Measurements from ENCODE around the gene ABCC12.

Gene ABCC12

DNA sequence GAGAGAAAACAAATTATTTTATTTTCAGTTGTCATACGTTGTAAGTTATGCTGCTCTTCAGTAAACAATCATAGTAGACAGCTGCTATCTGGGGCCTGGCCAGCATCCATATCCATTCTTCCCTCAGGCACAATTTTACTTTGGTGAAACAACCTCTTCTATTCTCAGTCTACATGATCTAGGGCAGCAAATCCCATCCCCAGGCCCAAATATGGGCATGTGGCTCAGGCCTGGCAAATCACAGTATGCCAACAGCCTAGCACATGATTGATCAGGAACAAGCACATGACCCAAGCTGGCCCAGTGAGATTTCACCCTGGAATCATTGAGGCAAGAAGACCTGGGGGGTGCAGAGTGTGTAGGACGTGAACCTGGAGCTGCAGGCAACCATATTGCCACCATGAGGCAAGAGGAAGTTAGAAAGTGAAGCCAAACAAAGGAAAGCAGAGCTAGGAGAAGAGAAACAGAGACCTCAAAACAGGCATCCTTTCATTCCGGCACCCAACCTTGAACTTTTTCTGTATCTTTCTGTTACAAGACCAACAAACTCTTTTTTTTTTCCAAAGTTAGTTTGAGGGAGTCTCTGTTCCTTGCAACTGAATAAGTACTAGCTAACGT, 10.3 kb upstream of the ABCC12 start:
- Histone ChIP-seq H3K9me3 (ENCODE audit: control insufficient read depth, low read length) (no peaks in the 10 kb centered on the region), H3K27ac (ENCODE audit: low read depth, low read length, severe bottlenecking) (no peak overlapping the region), H3K4me1 (ENCODE audit: control insufficient read depth, insufficient read depth, low read length, poor library complexity, severe bottlenecking) (peaks cover 12% of the 10 kb centered on the region), H3K4me3 (ENCODE audit: extremely low read depth, insufficient read depth, low read length, poor library complexity, severe bottlenecking) (no peak overlapping the region), H3K36me3 (ENCODE audit: control insufficient read depth, insufficient read depth, low read length) (no peaks in the 10 kb centered on the region)
- WGBS, 2 experiments (ENCODE audit: insufficient coverage in 2 of 2) = 86 to 95% methylated on average over 3 of the region's 4 CpGs

DNA sequence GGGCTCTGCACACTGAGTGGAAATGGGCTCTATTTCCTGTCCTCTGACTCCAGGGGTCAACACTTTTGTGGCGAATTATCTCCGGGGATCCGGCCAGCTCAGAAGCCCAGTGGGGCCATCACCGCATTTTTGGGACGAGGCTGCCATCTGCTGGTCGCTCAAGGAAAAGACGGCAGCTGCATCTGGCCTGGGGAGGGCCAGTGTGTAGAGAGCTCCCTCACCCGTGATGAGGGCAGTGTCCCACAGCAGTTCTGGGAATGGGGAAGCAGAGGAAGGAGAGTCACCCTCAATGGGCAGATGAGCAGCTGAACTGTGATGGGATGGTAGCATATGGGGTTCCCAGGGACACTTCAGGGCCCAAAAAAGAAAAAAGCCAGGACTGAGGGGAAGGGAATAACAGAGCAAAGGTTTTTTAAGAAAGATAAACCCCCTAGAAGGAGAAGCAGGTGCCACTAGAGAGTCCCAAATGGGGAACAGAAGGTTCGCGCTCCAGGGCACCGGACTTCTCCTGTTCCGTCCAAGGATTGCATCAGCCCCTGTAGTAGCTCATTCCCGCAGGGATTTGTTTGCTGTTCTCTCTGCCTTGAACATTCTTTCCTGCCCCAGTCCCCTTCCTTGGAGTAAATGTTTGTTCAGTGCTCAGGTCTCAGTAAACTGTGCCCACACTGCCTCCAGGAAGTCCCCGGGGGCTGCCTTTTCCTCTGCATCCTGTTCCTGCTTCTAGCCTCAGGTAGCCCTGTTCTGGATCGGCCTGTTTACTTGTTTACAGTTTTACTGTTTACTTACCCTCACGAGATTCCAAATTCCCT, 9.3 kb upstream of the ABCC12 start:
- H3K36me3 ChIP-seq (ENCODE audit: control insufficient read depth, insufficient read depth, low read length) = no peaks in the 10 kb centered on the region
- 41 to 44% methylated on average over 13 to 15 of the region's 16 CpGs for WGBS, 2 experiments (ENCODE audit: insufficient coverage in 2 of 2)
- H3K27ac ChIP-seq (ENCODE audit: low read depth, low read length, severe bottlenecking) = peak overlapping the region; percentile 74
- H3K9me3 ChIP-seq (ENCODE audit: control insufficient read depth, low read length) = no peaks in the 10 kb centered on the region
- H3K4me3 ChIP-seq (ENCODE audit: extremely low read depth, insufficient read depth, low read length, poor library complexity, severe bottlenecking) = no peak overlapping the region
- H3K4me1 ChIP-seq (ENCODE audit: control insufficient read depth, insufficient read depth, low read length, poor library complexity, severe bottlenecking) = peaks cover 12% of the 10 kb centered on the region

DNA sequence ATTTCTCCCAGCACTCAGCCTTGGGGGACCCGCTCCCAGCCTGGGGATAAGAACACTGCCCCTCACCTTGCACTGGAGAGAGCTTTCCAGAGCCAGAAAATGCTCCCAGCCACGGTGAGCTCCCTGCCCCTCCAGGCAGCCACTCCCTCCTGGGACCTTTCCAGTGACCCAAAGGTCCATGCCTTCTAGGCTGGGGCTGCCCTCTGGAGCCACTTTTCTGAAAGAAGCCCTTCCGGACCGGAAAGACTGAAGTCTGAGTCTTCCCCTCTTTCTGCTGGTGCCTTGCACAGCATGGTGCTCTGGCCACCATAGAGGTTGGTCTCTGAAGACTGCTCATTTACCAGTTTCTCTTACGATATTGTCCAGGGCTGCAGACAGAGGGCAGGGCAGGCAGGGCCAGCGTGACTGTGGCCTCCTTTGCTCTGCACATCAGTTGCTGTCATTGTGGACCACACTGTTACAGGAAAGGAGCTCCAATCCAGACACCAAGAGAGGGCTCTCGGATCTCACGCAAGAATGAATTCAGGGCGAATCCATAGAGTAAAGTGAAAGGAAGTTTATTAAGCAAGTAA, 7.1 kb upstream of the ABCC12 start:
- Histone ChIP-seq H3K9me3 (ENCODE audit: control insufficient read depth, low read length) (no peaks in the 10 kb centered on the region), H3K27ac (ENCODE audit: low read depth, low read length, severe bottlenecking) (no peak overlapping the region), H3K36me3 (ENCODE audit: control insufficient read depth, insufficient read depth, low read length) (no peaks in the 10 kb centered on the region), H3K4me3 (ENCODE audit: extremely low read depth, insufficient read depth, low read length, poor library complexity, severe bottlenecking) (no peak overlapping the region), H3K4me1 (ENCODE audit: control insufficient read depth, insufficient read depth, low read length, poor library complexity, severe bottlenecking) (peaks cover 16% of the 10 kb centered on the region)
- 92 to 93% methylated on average over 8 to 9 of the region's 9 CpGs for WGBS, 2 experiments (ENCODE audit: insufficient coverage in 2 of 2)

DNA sequence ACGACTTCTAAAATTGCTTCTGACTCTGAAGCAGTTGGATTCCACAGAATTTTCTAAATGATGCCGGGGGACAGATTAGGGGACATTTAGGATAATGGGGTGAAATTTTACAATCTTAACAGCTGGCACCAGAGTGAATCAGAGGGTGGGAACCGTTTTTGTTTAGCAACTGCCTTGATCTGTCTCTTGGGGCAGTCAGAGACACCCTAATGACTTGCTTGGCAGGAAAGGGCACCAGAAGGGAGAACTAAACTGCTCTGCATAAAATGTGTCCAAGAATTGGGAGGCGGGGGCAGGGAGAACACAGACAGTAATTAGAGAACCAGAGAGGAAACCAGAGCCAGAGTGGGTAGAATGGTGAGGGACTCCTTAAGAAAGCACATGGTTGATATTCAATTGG, 6.1 kb upstream of the ABCC12 start:
- 83 to 96% methylated on average over 4 of the region's 4 CpGs for WGBS, 2 experiments (ENCODE audit: insufficient coverage in 2 of 2)
- Histone ChIP-seq H3K36me3 (ENCODE audit: control insufficient read depth, insufficient read depth, low read length) (no peaks in the 10 kb centered on the region), H3K27ac (ENCODE audit: low read depth, low read length, severe bottlenecking) (no peak overlapping the region), H3K9me3 (ENCODE audit: control insufficient read depth, low read length) (no peaks in the 10 kb centered on the region), H3K4me1 (ENCODE audit: control insufficient read depth, insufficient read depth, low read length, poor library complexity, severe bottlenecking) (peaks cover 22% of the 10 kb centered on the region), H3K4me3 (ENCODE audit: extremely low read depth, insufficient read depth, low read length, poor library complexity, severe bottlenecking) (no peak overlapping the region)

DNA sequence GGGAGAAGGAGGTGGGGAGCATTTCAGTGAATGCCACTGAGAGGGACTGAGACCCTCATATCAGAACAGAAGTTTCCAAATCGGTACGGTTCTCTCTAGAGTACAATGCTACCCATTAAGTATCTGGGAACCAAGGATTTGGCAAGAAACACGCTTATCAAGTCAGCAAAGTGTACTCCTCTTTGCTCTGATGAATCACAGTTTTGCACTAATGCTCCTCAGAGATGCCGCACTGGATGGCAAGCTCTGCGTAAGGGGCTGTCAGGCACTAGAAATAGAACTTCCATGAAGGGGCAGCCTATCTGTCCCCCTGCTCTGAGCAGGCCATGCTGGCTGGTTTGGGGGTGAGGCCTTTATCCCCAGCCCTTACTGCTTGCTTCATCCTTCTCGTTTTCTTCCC, 4.8 kb upstream of the ABCC12 start:
- 97 to 98% methylated on average over 3 to 5 of the region's 6 CpGs for WGBS, 2 experiments (ENCODE audit: insufficient coverage in 2 of 2)
- Histone ChIP-seq H3K4me1 (ENCODE audit: control insufficient read depth, insufficient read depth, low read length, poor library complexity, severe bottlenecking) (peaks cover 21% of the 10 kb centered on the region), H3K27ac (ENCODE audit: low read depth, low read length, severe bottlenecking) (no peak overlapping the region), H3K4me3 (ENCODE audit: extremely low read depth, insufficient read depth, low read length, poor library complexity, severe bottlenecking) (no peak overlapping the region), H3K9me3 (ENCODE audit: control insufficient read depth, low read length) (no peaks in the 10 kb centered on the region), H3K36me3 (ENCODE audit: control insufficient read depth, insufficient read depth, low read length) (no peaks in the 10 kb centered on the region)

DNA sequence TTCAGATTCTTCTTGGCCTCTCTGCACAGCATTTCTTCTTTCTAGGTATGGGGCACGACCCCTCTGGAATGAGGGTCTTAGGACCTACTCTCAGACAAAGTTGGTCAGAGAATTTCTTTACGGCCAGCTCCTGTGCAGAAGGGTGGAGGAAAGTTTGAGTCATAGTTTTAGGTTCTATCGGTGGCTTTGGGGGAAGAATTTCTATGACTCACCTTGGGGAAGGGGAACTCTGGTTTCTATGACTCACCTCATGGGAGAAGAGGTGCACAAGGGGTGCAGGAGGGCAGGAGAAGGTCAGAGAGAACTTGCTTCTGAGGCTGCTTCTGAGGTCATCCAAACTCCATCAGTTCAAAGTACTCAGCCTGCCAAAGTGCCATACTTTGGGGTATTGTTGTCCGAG, 2.5 kb upstream of the ABCC12 start:
- Histone ChIP-seq H3K36me3 (ENCODE audit: control insufficient read depth, insufficient read depth, low read length) (no peaks in the 10 kb centered on the region), H3K9me3 (ENCODE audit: control insufficient read depth, low read length) (no peaks in the 10 kb centered on the region), H3K4me3 (ENCODE audit: extremely low read depth, insufficient read depth, low read length, poor library complexity, severe bottlenecking) (no peak overlapping the region), H3K27ac (ENCODE audit: low read depth, low read length, severe bottlenecking) (no peak overlapping the region), H3K4me1 (ENCODE audit: control insufficient read depth, insufficient read depth, low read length, poor library complexity, severe bottlenecking) (peaks cover 14% of the 10 kb centered on the region)
- 57 to 73% methylated on average over 1 to 2 of the region's 4 CpGs for WGBS, 2 experiments (ENCODE audit: insufficient coverage in 2 of 2)

DNA sequence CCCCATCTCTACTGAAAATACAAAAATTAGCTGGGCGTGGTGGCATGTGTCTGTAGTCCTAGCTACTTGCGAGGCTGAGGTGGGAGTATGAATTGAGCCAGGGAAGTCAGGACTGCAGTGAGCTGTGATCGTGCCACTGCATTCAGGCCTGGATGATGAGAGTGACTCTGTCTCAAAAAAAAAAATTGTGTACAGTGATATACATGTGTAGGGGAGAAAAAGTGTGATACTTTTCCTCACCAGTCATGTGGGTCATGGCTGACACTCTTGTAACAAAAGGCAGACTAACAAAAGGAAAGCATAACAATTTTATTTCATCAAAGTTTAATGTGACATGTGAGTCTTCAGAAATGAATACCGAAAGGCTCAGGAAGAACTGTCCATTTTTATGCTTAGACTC, 2.0 kb upstream of the ABCC12 start:
- no peaks in the 10 kb centered on the region for H3K9me3 ChIP-seq (ENCODE audit: control insufficient read depth, low read length)
- no peak overlapping the region for H3K27ac ChIP-seq (ENCODE audit: low read depth, low read length, severe bottlenecking)
- WGBS, 2 experiments (ENCODE audit: insufficient coverage in 2 of 2) = 89 to 91% methylated on average over 4 of the region's 4 CpGs
- H3K36me3 ChIP-seq (ENCODE audit: control insufficient read depth, insufficient read depth, low read length) = no peaks in the 10 kb centered on the region
- peaks cover 14% of the 10 kb centered on the region for H3K4me1 ChIP-seq (ENCODE audit: control insufficient read depth, insufficient read depth, low read length, poor library complexity, severe bottlenecking)
- no peak overlapping the region for H3K4me3 ChIP-seq (ENCODE audit: extremely low read depth, insufficient read depth, low read length, poor library complexity, severe bottlenecking)

DNA sequence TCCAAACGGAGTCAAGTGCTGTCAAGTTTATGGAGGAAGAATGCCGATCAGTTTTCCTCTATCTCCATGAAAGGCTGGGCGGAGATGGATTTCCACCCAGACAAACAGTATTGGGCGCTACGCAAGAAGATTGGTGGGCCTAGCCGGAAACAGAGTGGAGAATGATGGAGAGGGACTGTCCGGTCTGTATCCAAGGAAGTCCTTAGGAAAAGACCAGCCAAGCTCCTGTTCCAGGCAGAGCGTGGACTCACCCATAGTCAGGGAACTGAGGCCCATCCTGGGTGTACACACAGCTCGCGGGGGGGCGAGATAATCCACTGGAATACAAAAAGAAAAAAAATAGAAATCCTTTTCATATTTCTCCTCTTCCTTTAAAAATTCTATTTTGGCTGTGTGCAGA, 1.5 kb upstream of the ABCC12 start:
- 89 to 96% methylated on average over 7 to 11 of the region's 11 CpGs for WGBS, 2 experiments (ENCODE audit: insufficient coverage in 2 of 2)
- H3K27ac ChIP-seq (ENCODE audit: low read depth, low read length, severe bottlenecking) = no peak overlapping the region

DNA sequence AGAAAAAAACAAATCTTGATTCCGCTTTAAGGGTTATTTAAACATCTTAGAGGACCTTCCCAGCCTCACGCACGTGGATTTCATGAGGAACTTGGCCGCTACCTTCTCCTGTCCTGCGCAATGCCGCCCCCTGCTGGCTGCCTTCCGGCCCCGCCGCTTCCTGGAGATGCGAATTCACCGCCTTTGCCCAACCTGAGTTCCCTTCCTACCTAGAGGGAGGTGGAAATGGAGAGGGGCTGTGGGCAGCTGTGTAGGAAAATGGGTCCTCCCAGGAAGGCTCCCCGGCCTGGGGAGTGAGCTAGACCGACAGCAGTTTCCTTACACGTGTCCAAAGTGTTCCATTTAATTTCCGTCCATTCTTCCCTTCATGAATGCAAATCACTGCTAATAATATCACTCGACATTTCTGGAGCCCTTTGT, 1.0 kb upstream of the ABCC12 start:
- 39 to 46% methylated on average over 9 of the region's 16 CpGs for WGBS, 2 experiments (ENCODE audit: insufficient coverage in 2 of 2)
- no peak overlapping the region for H3K4me3 ChIP-seq (ENCODE audit: extremely low read depth, insufficient read depth, low read length, poor library complexity, severe bottlenecking)
- H3K9me3 ChIP-seq (ENCODE audit: control insufficient read depth, low read length) = no peaks in the 10 kb centered on the region
- no peaks in the 10 kb centered on the region for H3K36me3 ChIP-seq (ENCODE audit: control insufficient read depth, insufficient read depth, low read length)
- peaks cover 9% of the 10 kb centered on the region for H3K4me1 ChIP-seq (ENCODE audit: control insufficient read depth, insufficient read depth, low read length, poor library complexity, severe bottlenecking)
- H3K27ac ChIP-seq (ENCODE audit: low read depth, low read length, severe bottlenecking) = no peak overlapping the region

More for the DNA sequence above, 1.5 kb upstream of the ABCC12 start:
- Histone ChIP-seq H3K4me1 (ENCODE audit: control insufficient read depth, insufficient read depth, low read length, poor library complexity, severe bottlenecking) (peaks cover 14% of the 10 kb centered on the region), H3K4me3 (ENCODE audit: extremely low read depth, insufficient read depth, low read length, poor library complexity, severe bottlenecking) (no peak overlapping the region), H3K9me3 (ENCODE audit: control insufficient read depth, low read length) (no peaks in the 10 kb centered on the region), H3K36me3 (ENCODE audit: control insufficient read depth, insufficient read depth, low read length) (no peaks in the 10 kb centered on the region)

DNA sequence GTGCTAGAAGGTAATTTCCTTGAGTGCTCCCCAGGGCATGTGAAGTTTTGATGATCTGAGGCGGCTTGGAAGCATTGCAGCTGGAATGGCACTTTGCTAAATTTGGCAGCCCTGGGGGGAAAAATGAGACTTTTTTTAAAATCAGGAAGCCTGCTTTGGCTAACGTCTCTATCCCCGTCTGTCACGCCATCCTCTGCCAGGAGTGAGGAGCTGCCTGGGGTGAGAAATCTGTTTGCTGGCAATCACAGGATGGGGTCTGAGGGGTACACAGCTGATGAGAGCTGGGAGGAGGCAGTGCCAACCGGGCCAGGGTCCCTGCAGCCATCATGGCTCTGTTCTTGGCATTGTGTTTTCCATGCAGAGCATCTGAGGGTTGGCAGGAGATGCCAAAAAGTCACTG, 2.0 kb downstream of the ABCC12 start:
- no peaks in the 10 kb centered on the region for H3K9me3 ChIP-seq (ENCODE audit: control insufficient read depth, low read length)
- H3K36me3 ChIP-seq (ENCODE audit: control insufficient read depth, insufficient read depth, low read length) = no peaks in the 10 kb centered on the region
- H3K4me3 ChIP-seq (ENCODE audit: extremely low read depth, insufficient read depth, low read length, poor library complexity, severe bottlenecking) = no peak overlapping the region
- H3K4me1 ChIP-seq (ENCODE audit: control insufficient read depth, insufficient read depth, low read length, poor library complexity, severe bottlenecking) = peaks cover 9% of the 10 kb centered on the region
- H3K27ac ChIP-seq (ENCODE audit: low read depth, low read length, severe bottlenecking) = no peak overlapping the region
- 87 to 95% methylated on average over 5 of the region's 5 CpGs for WGBS, 2 experiments (ENCODE audit: insufficient coverage in 2 of 2)

DNA sequence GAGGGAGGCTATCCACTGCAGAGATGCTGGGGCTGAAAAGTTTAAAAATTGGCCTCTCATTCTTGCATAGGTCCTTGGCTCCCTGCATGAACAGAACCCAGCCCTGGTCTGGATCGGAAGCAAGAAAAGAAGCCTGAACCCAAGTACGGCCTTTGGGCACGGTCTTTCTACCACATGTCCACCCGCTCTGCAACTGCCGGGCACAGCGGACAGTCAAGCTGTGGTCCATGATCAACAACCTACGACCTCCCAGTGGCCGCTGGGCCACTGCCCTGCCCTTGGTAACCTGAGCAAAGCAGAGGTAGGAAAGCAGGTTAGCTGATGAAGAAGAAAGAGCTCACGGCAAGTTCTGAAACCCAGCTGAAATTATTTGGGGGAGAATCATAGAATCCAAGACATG, 3.6 kb downstream of the ABCC12 start:
- WGBS, 2 experiments (ENCODE audit: insufficient coverage in 2 of 2) = 91 to 94% methylated on average over 9 of the region's 9 CpGs
- Histone ChIP-seq H3K27ac (ENCODE audit: low read depth, low read length, severe bottlenecking) (no peak overlapping the region), H3K4me1 (ENCODE audit: control insufficient read depth, insufficient read depth, low read length, poor library complexity, severe bottlenecking) (no peaks in the 10 kb centered on the region), H3K4me3 (ENCODE audit: extremely low read depth, insufficient read depth, low read length, poor library complexity, severe bottlenecking) (no peak overlapping the region), H3K9me3 (ENCODE audit: control insufficient read depth, low read length) (no peaks in the 10 kb centered on the region), H3K36me3 (ENCODE audit: control insufficient read depth, insufficient read depth, low read length) (no peaks in the 10 kb centered on the region)
